Measurements from ENCODE around the gene MAP2K5. TPM values are rescaled to one million over a fixed set of nuclear protein-coding genes. Genes with fewer than 3 reads are reported as not detected.

The MAP2K5 gene
- total RNA-seq, 1 experiment from 2014 or later: 15.0 TPM

DNA sequence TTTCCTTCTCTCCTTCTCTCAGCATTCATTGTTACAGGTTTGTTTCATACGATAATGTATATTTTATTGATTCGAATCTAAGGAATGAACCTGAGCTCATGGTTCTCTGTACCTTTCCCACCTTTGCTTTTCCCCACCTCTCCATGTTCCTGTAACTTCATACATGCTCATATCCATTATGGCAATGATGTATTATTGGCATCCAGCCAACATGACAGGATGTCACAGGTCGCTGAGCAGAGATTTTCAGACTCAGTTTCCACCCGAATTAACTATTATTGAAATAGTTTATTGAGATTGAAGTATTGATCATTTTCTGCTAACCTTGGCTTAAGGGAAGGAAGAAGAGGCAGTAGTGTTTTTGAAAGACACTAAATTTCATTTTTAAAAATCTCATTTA is 64.8 kb downstream of the MAP2K5 start:
- H3K27me3 Mint-ChIP-seq (ENCODE audit: low read depth): no peaks in the 10 kb centered on the region
- DNase-seq: no peak
- no peak overlapping the region for H2AK5ac ChIP-seq (ENCODE audit: insufficient read length, low read length)

More for the DNA sequence above, 64.8 kb downstream of the MAP2K5 start:
- H2BK20ac ChIP-seq (ENCODE audit: low read depth, low read length, poor library complexity, severe bottlenecking): no peak overlapping the region
- peaks cover 2% of the 10 kb centered on the region; the same call in 1 of the 2 replicates for H3K4me1 ChIP-seq (ENCODE audit: insufficient read depth, low read length)
- H3K79me1 ChIP-seq (ENCODE audit: insufficient read depth, low read depth, low read length, poor library complexity, severe bottlenecking): no peaks in the 10 kb centered on the region
- H3K9ac ChIP-seq (ENCODE audit: extremely low read depth, insufficient read length, low read length): no peak overlapping the region
- H3K4ac ChIP-seq (ENCODE audit: low read depth, low read length): no peak overlapping the region
- H3T11ph ChIP-seq (ENCODE audit: low read length): no peak overlapping the region
- H3K23me2 ChIP-seq (ENCODE audit: insufficient read length, low read depth, low read length, poor library complexity, severe bottlenecking): no peaks in the 10 kb centered on the region
- H3K18ac ChIP-seq (ENCODE audit: insufficient read length, low read depth, low read length): no peak overlapping the region
- H2BK5ac ChIP-seq (ENCODE audit: insufficient read length, low read length): no peak overlapping the region
- Mint-ChIP-seq H3K4me3 (no peak overlapping the region), H3K36me3 (ENCODE audit: insufficient read depth in 1 of 3, low read depth in 3 of 3) (no peaks in the 10 kb centered on the region), H3K9me3 (no peaks in the 10 kb centered on the region), H3K4me1 (peaks cover 4 to 8% of the 10 kb centered on the region in 2 experiments; a peak in 2 of 4 replicates), H3K27ac (no peak overlapping the region; a peak in 1 of 7 replicates)
- no peak overlapping the region for H2BK120ac ChIP-seq (ENCODE audit: low read depth, low read length, poor library complexity, severe bottlenecking)
- H4K5ac ChIP-seq (ENCODE audit: insufficient read length, low read depth, low read length): no peak overlapping the region
- no peak overlapping the region for H3K4me2 ChIP-seq (ENCODE audit: insufficient read depth, insufficient read length, low read length)
- no peak overlapping the region for H2AFZ ChIP-seq (ENCODE audit: low read length)
- TF ChIP-seq, protein P1, sequence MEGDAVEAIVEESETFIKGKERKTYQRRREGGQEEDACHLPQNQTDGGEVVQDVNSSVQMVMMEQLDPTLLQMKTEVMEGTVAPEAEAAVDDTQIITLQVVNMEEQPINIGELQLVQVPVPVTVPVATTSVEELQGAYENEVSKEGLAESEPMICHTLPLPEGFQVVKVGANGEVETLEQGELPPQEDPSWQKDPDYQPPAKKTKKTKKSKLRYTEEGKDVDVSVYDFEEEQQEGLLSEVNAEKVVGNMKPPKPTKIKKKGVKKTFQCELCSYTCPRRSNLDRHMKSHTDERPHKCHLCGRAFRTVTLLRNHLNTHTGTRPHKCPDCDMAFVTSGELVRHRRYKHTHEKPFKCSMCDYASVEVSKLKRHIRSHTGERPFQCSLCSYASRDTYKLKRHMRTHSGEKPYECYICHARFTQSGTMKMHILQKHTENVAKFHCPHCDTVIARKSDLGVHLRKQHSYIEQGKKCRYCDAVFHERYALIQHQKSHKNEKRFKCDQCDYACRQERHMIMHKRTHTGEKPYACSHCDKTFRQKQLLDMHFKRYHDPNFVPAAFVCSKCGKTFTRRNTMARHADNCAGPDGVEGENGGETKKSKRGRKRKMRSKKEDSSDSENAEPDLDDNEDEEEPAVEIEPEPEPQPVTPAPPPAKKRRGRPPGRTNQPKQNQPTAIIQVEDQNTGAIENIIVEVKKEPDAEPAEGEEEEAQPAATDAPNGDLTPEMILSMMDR (conservative IDR thresholded peaks at IDR 0.05): no peak
- H4K91ac ChIP-seq (ENCODE audit: insufficient read length, low read depth, low read length): no peak overlapping the region
- H3K14ac ChIP-seq (ENCODE audit: insufficient read depth, low read length): no peak overlapping the region
- H2BK15ac ChIP-seq (ENCODE audit: low read depth, low read length): no peak overlapping the region
- H3K9me3 ChIP-seq (ENCODE audit: control insufficient read depth, low read depth, low read length): no peaks in the 10 kb centered on the region
- no peaks in the 10 kb centered on the region for H3K27me3 ChIP-seq (ENCODE audit: insufficient read depth, low read length)
- H3K27ac ChIP-seq (ENCODE audit: insufficient read length, low read depth, low read length): no peak overlapping the region
- no peak overlapping the region for H4K8ac ChIP-seq (replicated peaks; ENCODE audit: insufficient read length, low read depth, low read length)
- H2BK12ac ChIP-seq (ENCODE audit: insufficient read length, low read depth, low read length): no peak overlapping the region
- no peak overlapping the region for H3K23ac ChIP-seq (ENCODE audit: insufficient read length, low read depth, low read length)
- WGBS (ENCODE audit: extremely low coverage, insufficient read length, low lambda C conversion rate): no CpG with 5 or more reads among the region's 4 CpGs
- H3K56ac ChIP-seq (ENCODE audit: insufficient read length, low read depth, low read length): no peak overlapping the region
- H3K79me2 ChIP-seq (ENCODE audit: insufficient read depth, low read length): no peaks in the 10 kb centered on the region
- H4K20me1 ChIP-seq (ENCODE audit: control insufficient read depth, insufficient read depth, insufficient read length): no peaks in the 10 kb centered on the region
